Esophagus (tissue), 2 donors: ENCODE data around the gene NCOA7. TPM values are rescaled to one million over a fixed set of nuclear protein-coding genes. Genes with fewer than 3 reads are reported as not detected.

Source experiments
- H3K27ac ChIP-seq, 2 donors: one replicate each; pipeline ENCODE4 v1.5.1; 2013; ENCODE audit warnings: low read depth in 2 of 2, mild to moderate bottlenecking in 2 of 2, inconsistent platforms in 1 of 2, low read length in 1 of 2, moderate library complexity in 1 of 2
- H3K27me3 ChIP-seq, 2 donors: one replicate each; pipeline ENCODE4 v1.6.1; 2013; ENCODE audit warnings: low read length in 2 of 2, control low read depth in 1 of 2, mild to moderate bottlenecking in 1 of 2; ENCODE audit not compliant: insufficient read depth in 2 of 2, control insufficient read depth in 1 of 2
- H3K36me3 ChIP-seq, 2 donors: one replicate each; pipeline ENCODE4 v1.6.1; 2013; ENCODE audit warnings: low read length in 1 of 2; ENCODE audit not compliant: control insufficient read depth in 2 of 2, insufficient read depth in 2 of 2
- H3K4me1 ChIP-seq, 2 donors: one replicate each; pipeline ENCODE4 v1.6.1; 2013; ENCODE audit warnings: low read length in 1 of 2; ENCODE audit not compliant: control insufficient read depth in 2 of 2, insufficient read depth in 2 of 2
- H3K4me3 ChIP-seq, 2 donors: one replicate each; pipeline ENCODE4 v1.5.1; 2013; ENCODE audit warnings: low read length in 2 of 2, mild to moderate bottlenecking in 2 of 2, low read depth in 1 of 2, moderate library complexity in 1 of 2
- H3K9me3 ChIP-seq, 2 donors: one replicate each; pipeline ENCODE4 v1.6.1; 2013; ENCODE audit warnings: mild to moderate bottlenecking in 2 of 2, low read depth in 1 of 2, low read length in 1 of 2, moderate library complexity in 1 of 2; ENCODE audit not compliant: control insufficient read depth in 2 of 2, insufficient read depth in 1 of 2
- WGBS, 2 donors: extraction: QIAGEN DNeasy Blood & Tissue Kit; methylation state at CpG; one replicate each; pipeline ENCODE4 v1.1.7; 2013; 5-methylcytosine and 5-hydroxymethylcytosine counted together
- polyA plus RNA-seq, 2 donors: library from polyadenylated mRNA; stranded (reverse); fragments of 200-250 nt; gene quantifications; one replicate each; pipeline ENCODE4 v1.2.3, GENCODE V29; 2013
- donor health status: healthy with polysubstance abuse.
- donor health status: Bipolar disorder and iron deficiency.

NCOA7 gene
- polyA plus RNA-seq, 2 donors = 9.3 to 24.1 TPM

GRCh38 chr6:125832391-125833117, 41.8 kb downstream of the NCOA7 start:
- Histone ChIP-seq H3K4me3 (no peak overlapping the region), H3K27me3 (no peaks in the 10 kb centered on the region), H3K27ac (no peak overlapping the region), H3K36me3 (no peaks in the 10 kb centered on the region), H3K4me1 (no peaks in the 10 kb centered on the region), H3K9me3 (no peaks in the 10 kb centered on the region)
- WGBS, 2 donors = 79 to 84% methylated on average over 5 of the region's 5 CpGs

GRCh38 chr6:125834348-125834747, 43.6 kb downstream of the NCOA7 start:
- Histone ChIP-seq H3K27ac (no peak overlapping the region), H3K27me3 (no peaks in the 10 kb centered on the region), H3K4me1 (no peaks in the 10 kb centered on the region), H3K36me3 (no peaks in the 10 kb centered on the region), H3K4me3 (no peak overlapping the region), H3K9me3 (no peaks in the 10 kb centered on the region)
- WGBS, 2 donors = 81 to 86% methylated on average over 2 of the region's 2 CpGs

DNA sequence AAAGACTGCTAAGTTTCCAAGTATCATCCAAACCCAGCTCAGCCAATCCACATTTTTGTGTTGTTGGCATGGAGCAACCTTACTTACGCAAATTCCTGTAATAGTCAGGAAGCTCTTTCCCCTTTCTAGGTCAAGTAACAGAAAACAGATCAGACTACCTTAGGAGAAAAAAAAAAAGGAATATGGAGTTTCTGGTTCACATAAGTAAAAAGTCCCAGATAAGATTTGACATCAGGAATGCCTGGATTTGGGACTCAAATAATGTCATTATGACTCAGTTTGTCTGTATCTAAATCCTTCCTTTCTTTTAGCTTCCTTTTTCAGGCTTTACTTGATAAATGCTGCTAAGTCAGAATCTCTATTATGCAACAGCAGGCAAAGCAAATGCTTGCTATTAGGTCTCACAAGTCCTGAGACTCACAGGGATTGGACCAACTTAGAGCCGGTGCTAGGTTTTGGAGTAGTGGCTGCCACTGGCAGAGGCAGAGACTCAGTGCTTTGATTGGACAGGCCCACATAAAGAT, 44.5 kb downstream of the NCOA7 start:
- no peak overlapping the region for H3K4me3 ChIP-seq
- peak overlapping the region; percentile 2 to 54 for H3K27ac ChIP-seq
- H3K9me3 ChIP-seq = no peaks in the 10 kb centered on the region
- 73 to 79% methylated on average over 2 of the region's 2 CpGs for WGBS, 2 donors
- H3K36me3 ChIP-seq = no peaks in the 10 kb centered on the region
- no peaks in the 10 kb centered on the region for H3K4me1 ChIP-seq
- no peaks in the 10 kb centered on the region for H3K27me3 ChIP-seq

DNA sequence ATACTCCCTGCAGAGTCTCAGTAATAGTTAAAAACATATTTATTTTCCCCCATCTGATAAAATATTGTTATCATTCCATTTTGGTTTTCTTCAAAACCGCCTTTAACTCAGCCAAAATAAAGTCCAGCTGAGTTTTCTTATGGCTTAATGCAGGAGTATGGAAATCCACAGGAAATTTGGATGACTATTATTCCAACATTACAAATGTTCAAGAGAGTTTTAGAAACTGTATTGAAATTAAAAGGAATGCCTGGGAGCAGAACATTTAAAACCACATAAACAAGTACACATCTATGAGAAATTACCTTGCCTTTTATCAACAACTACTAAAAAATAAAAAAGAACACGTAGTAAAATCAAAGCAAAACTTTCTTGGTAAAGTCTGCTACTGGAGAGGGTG, 45.7 kb downstream of the NCOA7 start:
- Histone ChIP-seq H3K36me3 (no peaks in the 10 kb centered on the region), H3K4me3 (no peak overlapping the region), H3K4me1 (no peaks in the 10 kb centered on the region), H3K27ac (no peak overlapping the region), H3K27me3 (no peaks in the 10 kb centered on the region), H3K9me3 (no peaks in the 10 kb centered on the region)
- WGBS, 2 donors = 84 to 91% methylated on average over 2 of the region's 2 CpGs

- peaks cover 0 to 2% of the 10 kb centered on the region in 2 donors for H3K4me1 ChIP-seq
- no peaks in the 10 kb centered on the region for H3K27me3 ChIP-seq
- WGBS, 2 donors = 71 to 79% methylated on average over 7 of the region's 7 CpGs
- H3K9me3 ChIP-seq = no peaks in the 10 kb centered on the region
- H3K4me3 ChIP-seq = no peak overlapping the region
- no peak overlapping the region for H3K27ac ChIP-seq
- no peaks in the 10 kb centered on the region for H3K36me3 ChIP-seq
Observed at GRCh38 chr6:125839471-125839870, 48.7 kb downstream of the NCOA7 start.

DNA sequence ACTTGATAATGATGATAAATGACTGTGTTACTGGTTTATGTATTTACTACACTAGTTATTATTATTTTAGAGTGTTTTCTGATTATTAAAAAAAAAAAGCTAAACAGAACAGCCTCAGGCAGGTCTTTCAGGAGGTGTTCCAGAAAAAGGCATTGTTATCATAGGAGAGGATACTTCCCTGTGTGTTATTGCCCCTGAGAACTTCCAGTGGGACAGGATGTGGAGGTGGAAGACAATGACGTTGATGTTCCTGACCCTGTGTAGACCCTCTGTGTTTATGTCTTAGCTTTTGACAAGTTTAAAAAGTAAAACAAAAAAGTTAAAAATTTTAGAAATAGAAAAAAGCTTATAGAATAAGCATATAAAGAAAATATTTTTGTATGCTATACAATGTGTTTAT, 49.1 kb downstream of the NCOA7 start:
- no peaks in the 10 kb centered on the region for H3K27me3 ChIP-seq
- 68 to 84% methylated on average over 1 of the region's 1 CpG for WGBS, 2 donors
- peaks cover 0 to 2% of the 10 kb centered on the region in 2 donors for H3K4me1 ChIP-seq
- H3K4me3 ChIP-seq = no peak overlapping the region
- H3K36me3 ChIP-seq = no peaks in the 10 kb centered on the region
- no peaks in the 10 kb centered on the region for H3K9me3 ChIP-seq
- no peak overlapping the region for H3K27ac ChIP-seq

DNA sequence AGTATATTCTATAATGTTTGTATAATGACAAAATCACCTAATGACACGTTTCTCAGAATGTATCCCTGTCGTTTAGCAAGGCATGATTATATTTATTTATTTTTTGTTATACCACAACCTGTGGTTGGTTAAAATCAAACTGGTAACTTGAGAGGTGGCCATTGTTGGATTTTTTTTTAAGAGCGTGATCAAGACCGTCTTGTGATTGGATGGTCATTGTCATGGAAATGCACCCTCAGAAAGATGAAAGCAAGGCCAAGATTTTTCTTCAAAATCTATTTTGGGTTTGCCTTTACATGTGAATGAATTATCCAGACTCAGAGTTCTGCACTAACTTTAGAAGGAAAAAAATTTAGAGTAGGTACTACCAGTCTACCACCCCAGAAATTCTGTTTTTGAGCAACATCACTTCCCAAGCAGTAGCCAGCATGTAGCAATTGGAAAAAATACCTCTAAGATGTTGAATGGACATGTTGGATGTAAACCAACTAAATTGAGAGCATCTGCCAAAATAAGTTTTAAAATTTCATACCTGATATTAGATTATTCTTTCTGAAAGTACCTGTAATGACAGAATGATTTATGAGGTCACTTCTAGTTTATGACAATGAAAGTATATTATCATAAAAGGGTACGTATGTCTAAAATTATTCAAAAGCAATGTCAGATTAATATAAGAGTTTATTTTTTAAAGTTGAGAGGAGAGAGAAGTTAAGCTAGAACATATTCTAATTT, 50.8 kb downstream of the NCOA7 start:
- peaks cover 0 to 2% of the 10 kb centered on the region in 2 donors for H3K4me1 ChIP-seq
- no peaks in the 10 kb centered on the region for H3K27me3 ChIP-seq
- H3K27ac ChIP-seq = no peak overlapping the region
- no peaks in the 10 kb centered on the region for H3K9me3 ChIP-seq
- H3K36me3 ChIP-seq = no peaks in the 10 kb centered on the region
- 93 to 94% methylated on average over 5 of the region's 5 CpGs for WGBS, 2 donors
- H3K4me3 ChIP-seq = no peak overlapping the region

DNA sequence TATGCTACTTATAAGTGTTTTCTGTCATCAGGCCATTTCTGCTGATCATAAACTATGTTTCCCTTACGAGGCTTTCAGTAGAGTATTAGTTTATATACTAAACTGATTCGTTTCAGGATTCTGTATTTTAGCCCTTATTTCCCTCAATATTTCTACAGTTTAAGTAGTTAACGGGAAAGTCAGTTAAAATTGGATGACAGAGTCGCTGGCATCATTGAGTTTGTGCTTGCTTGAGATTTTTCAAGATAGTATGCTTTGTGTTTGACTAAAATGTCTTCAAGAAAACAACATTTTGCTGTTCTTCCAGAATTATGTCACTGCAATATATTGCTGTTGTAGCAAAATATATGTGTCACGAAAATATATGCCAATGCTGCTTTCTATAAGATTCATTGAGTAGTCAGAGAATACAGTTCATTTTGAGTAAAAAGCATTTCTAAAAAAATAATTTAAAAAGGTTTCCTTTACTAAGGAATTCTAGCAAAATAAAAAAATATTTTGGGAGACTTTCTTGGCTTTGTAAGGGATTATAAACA, 51.4 kb downstream of the NCOA7 start:
- WGBS, 2 donors = 89 to 93% methylated on average over 5 of the region's 5 CpGs
- H3K36me3 ChIP-seq = no peaks in the 10 kb centered on the region
- no peaks in the 10 kb centered on the region for H3K27me3 ChIP-seq
- H3K27ac ChIP-seq = no peak overlapping the region
- peaks cover 0 to 2% of the 10 kb centered on the region in 2 donors for H3K4me1 ChIP-seq
- no peaks in the 10 kb centered on the region for H3K9me3 ChIP-seq
- no peak overlapping the region for H3K4me3 ChIP-seq

- Histone ChIP-seq H3K27me3 (no peaks in the 10 kb centered on the region), H3K4me1 (peaks cover 0 to 2% of the 10 kb centered on the region in 2 donors), H3K27ac (no peak overlapping the region), H3K9me3 (no peaks in the 10 kb centered on the region), H3K4me3 (no peak overlapping the region), H3K36me3 (no peaks in the 10 kb centered on the region)
- WGBS, 2 donors = 92 to 95% methylated on average over 1 of the region's 1 CpG
Observed at GRCh38 chr6:125843593-125843992, 52.8 kb downstream of the NCOA7 start.
